Measurements from ENCODE around the gene SDHAF2.

DNA sequence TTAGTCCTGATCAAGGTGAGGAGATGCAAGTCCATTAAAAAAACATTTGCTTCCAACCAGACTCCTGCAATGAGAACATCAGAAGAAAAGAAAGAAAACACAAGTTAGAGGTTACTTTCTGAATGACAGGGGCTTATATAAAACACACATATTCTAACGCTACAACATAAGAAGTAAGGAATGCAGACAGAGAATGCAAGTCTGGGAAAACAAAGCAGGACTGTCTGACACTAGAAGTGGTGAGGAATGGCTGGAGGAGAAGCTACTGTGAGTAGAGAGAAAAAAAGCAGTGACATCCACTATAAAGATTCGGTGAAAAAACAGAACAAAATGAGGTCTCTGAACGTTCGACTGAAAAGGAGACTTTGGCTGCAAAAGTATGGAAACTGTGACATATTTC lies 25.3 kb upstream of the SDHAF2 start:
- no peak for TF ChIP-seq POLR2A (IDR thresholded peaks at IDR 0.05; ENCODE audit: low read depth)
- TF ChIP-seq, protein P1, sequence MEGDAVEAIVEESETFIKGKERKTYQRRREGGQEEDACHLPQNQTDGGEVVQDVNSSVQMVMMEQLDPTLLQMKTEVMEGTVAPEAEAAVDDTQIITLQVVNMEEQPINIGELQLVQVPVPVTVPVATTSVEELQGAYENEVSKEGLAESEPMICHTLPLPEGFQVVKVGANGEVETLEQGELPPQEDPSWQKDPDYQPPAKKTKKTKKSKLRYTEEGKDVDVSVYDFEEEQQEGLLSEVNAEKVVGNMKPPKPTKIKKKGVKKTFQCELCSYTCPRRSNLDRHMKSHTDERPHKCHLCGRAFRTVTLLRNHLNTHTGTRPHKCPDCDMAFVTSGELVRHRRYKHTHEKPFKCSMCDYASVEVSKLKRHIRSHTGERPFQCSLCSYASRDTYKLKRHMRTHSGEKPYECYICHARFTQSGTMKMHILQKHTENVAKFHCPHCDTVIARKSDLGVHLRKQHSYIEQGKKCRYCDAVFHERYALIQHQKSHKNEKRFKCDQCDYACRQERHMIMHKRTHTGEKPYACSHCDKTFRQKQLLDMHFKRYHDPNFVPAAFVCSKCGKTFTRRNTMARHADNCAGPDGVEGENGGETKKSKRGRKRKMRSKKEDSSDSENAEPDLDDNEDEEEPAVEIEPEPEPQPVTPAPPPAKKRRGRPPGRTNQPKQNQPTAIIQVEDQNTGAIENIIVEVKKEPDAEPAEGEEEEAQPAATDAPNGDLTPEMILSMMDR (IDR thresholded peaks at IDR 0.05): no peak
